Suprapubic skin (tissue), 4 donors: ENCODE data around the gene PLA2G2F.

Source experiments
- CTCF ChIP-seq, 2 donors: fragments of 200-600 bp in 1 of 2; fragments of 450-650 bp in 1 of 2; sonication (generic) in 1 of 2; IDR thresholded peaks; one replicate each; pipeline ENCODE4 v1.5.1; 2016 to 2019; ENCODE audit warnings: antibody characterized with exemption in 2 of 2, mild to moderate bottlenecking in 1 of 2, moderate library complexity in 1 of 2
- EP300 ChIP-seq: sonication (generic); formaldehyde crosslinking; IDR thresholded peaks from one replicate; pipeline ENCODE4 v1.6.1; 2017; ENCODE audit warnings: antibody characterized with exemption
- POLR2AphosphoS5 ChIP-seq, 3 donors: sonication (generic); formaldehyde crosslinking; IDR thresholded peaks; one replicate each; pipeline ENCODE4 v1.6.1; 2017; ENCODE audit warnings: antibody characterized with exemption in 3 of 3

- TF ChIP-seq CTCF (IDR thresholded peaks at IDR 0.05) (no peak), EP300 (no peak), POLR2AphosphoS5 (IDR thresholded peaks at IDR 0.05) (no peak)
These were observed 8.9 kb downstream of the PLA2G2F start for GRCh38 chr1:20147846-20148570.
